GM04503 (cell line): Measurements from ENCODE around the gene MAD1L1.

Source experiments
- DNase-seq: peaks from one replicate; pipeline ENCODE4 v3.0.0-alpha.2; 2012; ENCODE audit warnings: low read depth

The MAD1L1 gene

GRCh38 chr7:2138146-2138765 is 94.5 kb downstream of the MAD1L1 start:
- no peak for DNase-seq

- no peak for DNase-seq
Observed at GRCh38 chr7:2134740-2135139, 98.0 kb downstream of the MAD1L1 start.

- no peak for DNase-seq
Observed at GRCh38 chr7:2132243-2132642, 100.5 kb downstream of the MAD1L1 start.

- no peak for DNase-seq
Observed at GRCh38 chr7:2131800-2132199, 100.9 kb downstream of the MAD1L1 start.

- DNase-seq, result no peak
Observed at GRCh38 chr7:2131341-2131740, 101.4 kb downstream of the MAD1L1 start.

GRCh38 chr7:2130096-2130375 is 102.7 kb downstream of the MAD1L1 start:
- no peak for DNase-seq

GRCh38 chr7:2129323-2130095 is 103.2 kb downstream of the MAD1L1 start:
- DNase-seq, result no peak

GRCh38 chr7:2128601-2129322 is 104.0 kb downstream of the MAD1L1 start:
- DNase-seq, result no peak

GRCh38 chr7:2126621-2127020 is 106.1 kb downstream of the MAD1L1 start:
- DNase-seq, result no peak

- DNase-seq, result no peak
Observed at GRCh38 chr7:2125931-2126330, 106.8 kb downstream of the MAD1L1 start.

GRCh38 chr7:2124604-2125345 is 108.0 kb downstream of the MAD1L1 start:
- no peak for DNase-seq

GRCh38 chr7:2123916-2124315 is 108.8 kb downstream of the MAD1L1 start:
- no peak for DNase-seq

- DNase-seq, result no peak
Observed at GRCh38 chr7:2123360-2123759, 109.4 kb downstream of the MAD1L1 start.

- DNase-seq, result no peak
Observed at GRCh38 chr7:2122651-2123050, 110.1 kb downstream of the MAD1L1 start.

GRCh38 chr7:2120841-2121830 is 111.6 kb downstream of the MAD1L1 start:
- no peak for DNase-seq

- no peak for DNase-seq
Observed at GRCh38 chr7:2120251-2120660, 112.5 kb downstream of the MAD1L1 start.

- DNase-seq, result no peak
Observed at GRCh38 chr7:2118630-2119190, 114.0 kb downstream of the MAD1L1 start.

GRCh38 chr7:2118056-2118455 is 114.7 kb downstream of the MAD1L1 start:
- no peak for DNase-seq

GRCh38 chr7:2117646-2118045 is 115.1 kb downstream of the MAD1L1 start:
- DNase-seq, result no peak

GRCh38 chr7:2116989-2117591 is 115.7 kb downstream of the MAD1L1 start:
- no peak for DNase-seq

GRCh38 chr7:2116448-2116810 is 116.3 kb downstream of the MAD1L1 start:
- DNase-seq, result no peak
